GM23338 (cell line): ENCODE data around the gene OOSP3. TPM values are rescaled to one million over a fixed set of nuclear protein-coding genes. Genes with fewer than 3 reads are reported as not detected.

ENCODE experiments used
- ATAC-seq: fragments of 200-7000 bp; cut with Tn5 transposase; 3 replicates; pipeline ENCODE4 v1.9.1; 2020
- DNase-seq: peaks from one replicate; pipeline ENCODE4 v3.0.0-alpha.2; 2015; ENCODE audit warnings: low spot score
- H2AFZ ChIP-seq: fragments of 200-600 bp; sonication (generic); 2 replicates; pipeline ENCODE4 v1.8.0; 2016; ENCODE audit warnings: antibody characterized with exemption, mild to moderate bottlenecking, moderate library complexity
- H3F3A ChIP-seq: fragments of 200-600 bp; sonication (generic); replicated peaks from 2 replicates; pipeline ENCODE4 v1.8.0; 2017; ENCODE audit warnings: antibody characterized with exemption, mixed run types, low read depth
- H3K27ac ChIP-seq: fragments of 200-600 bp; sonication (generic); 2 replicates; pipeline ENCODE4 v1.6.1; 2016; ENCODE audit warnings: low read depth
- H3K27me3 ChIP-seq: fragments of 200-600 bp; sonication (generic); 2 replicates; pipeline ENCODE4 v1.8.0; 2016; ENCODE audit warnings: mild to moderate bottlenecking, mixed run types, moderate library complexity; ENCODE audit not compliant: insufficient read depth
- H3K36me3 ChIP-seq: fragments of 200-600 bp; sonication (generic); 2 replicates; pipeline ENCODE4 v1.8.0; 2016; ENCODE audit warnings: mild to moderate bottlenecking; ENCODE audit not compliant: insufficient read depth
- H3K4me1 ChIP-seq: fragments of 200-600 bp; sonication (generic); 2 replicates; pipeline ENCODE4 v1.8.0; 2016; ENCODE audit warnings: mild to moderate bottlenecking, moderate library complexity; ENCODE audit not compliant: insufficient read depth
- H3K4me2 ChIP-seq: fragments of 200-600 bp; sonication (generic); 2 replicates; pipeline ENCODE4 v1.7.1; 2017; ENCODE audit warnings: mixed run types
- H3K4me3 ChIP-seq: fragments of 200-600 bp; sonication (generic); 2 replicates; pipeline ENCODE4 v1.6.1; 2016; ENCODE audit warnings: mixed run types
- H3K79me2 ChIP-seq: fragments of 200-600 bp; sonication (generic); replicated peaks from 2 replicates; pipeline ENCODE4 v1.8.0; 2017; ENCODE audit warnings: mild to moderate bottlenecking; ENCODE audit not compliant: insufficient read depth
- H3K9me2 ChIP-seq: fragments of 200-600 bp; sonication (generic); 2 replicates; pipeline ENCODE4 v1.8.0; 2017; ENCODE audit not compliant: insufficient read depth
- H4K20me1 ChIP-seq: fragments of 200-600 bp; sonication (generic); replicated peaks from 2 replicates; pipeline ENCODE4 v1.8.0; 2017; ENCODE audit warnings: mild to moderate bottlenecking; ENCODE audit not compliant: insufficient read depth
- H3K27ac Mint-ChIP-seq: 2 replicates; pipeline ENCODE4 v1.8.0; 2020; ENCODE audit warnings: inconsistent platforms, mild to moderate bottlenecking, moderate library complexity, mixed read lengths
- H3K27me3 Mint-ChIP-seq: 3 replicates; pipeline ENCODE4 v1.8.0; 2022; ENCODE audit warnings: low read depth, mild to moderate bottlenecking, moderate library complexity, mixed read lengths, inconsistent platforms; ENCODE audit not compliant: insufficient read depth, poor library complexity
- H3K36me3 Mint-ChIP-seq: 3 replicates; pipeline ENCODE4 v1.8.0; 2021; ENCODE audit warnings: low read depth, mild to moderate bottlenecking, inconsistent platforms, moderate library complexity, mixed read lengths
- H3K4me1 Mint-ChIP-seq: 3 replicates; pipeline ENCODE4 v1.8.0; 2020; ENCODE audit warnings: mild to moderate bottlenecking, inconsistent platforms, mixed read lengths
- H3K4me3 Mint-ChIP-seq: 3 replicates; pipeline ENCODE4 v1.8.0; 2021; ENCODE audit warnings: moderate library complexity, mild to moderate bottlenecking, inconsistent platforms, mixed read lengths
- H3K9me3 Mint-ChIP-seq: 3 replicates; pipeline ENCODE4 v1.8.0; 2020; ENCODE audit warnings: moderate library complexity, mild to moderate bottlenecking, inconsistent platforms, mixed read lengths
- CREB1 ChIP-seq: fragments of 250-450 bp; sonication (Bioruptor Pico); IDR thresholded peaks from 2 replicates; pipeline ENCODE4 v1.5.0; 2020; ENCODE audit warnings: low read depth, mild to moderate bottlenecking, moderate library complexity
- CTCF ChIP-seq, 2 experiments: fragments of 200-600 bp in 1 of 2; sonication (generic) in 1 of 2; conservative IDR thresholded peaks; 2 replicates each; pipeline versions ENCODE4 v1.5.1 to v1.6.1; 2016 to 2017; ENCODE audit warnings: antibody characterized with exemption in 2 of 2, low read depth in 2 of 2, mild to moderate bottlenecking in 2 of 2, moderate library complexity in 1 of 2
- ETS1 ChIP-seq: IDR thresholded peaks from 2 replicates; pipeline ENCODE4 v1.6.1; 2016; ENCODE audit warnings: antibody characterized with exemption
- EZH2 ChIP-seq: fragments of 200-600 bp; sonication (generic); IDR thresholded peaks from one replicate; pipeline ENCODE4 v1.8.0; 2017; ENCODE audit warnings: antibody characterized with exemption, mild to moderate bottlenecking, low read depth; ENCODE audit not compliant: unreplicated experiment
- EZH2phosphoT487 ChIP-seq: fragments of 200-600 bp; sonication (generic); IDR thresholded peaks from one replicate; pipeline ENCODE4 v1.8.1; 2018; ENCODE audit warnings: antibody characterized with exemption; ENCODE audit not compliant: unreplicated experiment
- JUNB ChIP-seq: IDR thresholded peaks from one replicate; pipeline ENCODE4 v1.6.1; 2016; ENCODE audit warnings: antibody characterized with exemption; ENCODE audit not compliant: unreplicated experiment
- NANOG ChIP-seq: IDR thresholded peaks from 2 replicates; pipeline ENCODE4 v1.6.1; 2016; ENCODE audit warnings: antibody characterized with exemption, borderline replicate concordance
- POLR2AphosphoS5 ChIP-seq: IDR thresholded peaks from 2 replicates; pipeline ENCODE4 v1.6.1; 2016; ENCODE audit warnings: antibody characterized with exemption, low read depth
- REST ChIP-seq: IDR thresholded peaks from one replicate; pipeline ENCODE4 v1.6.1; 2018; ENCODE audit warnings: antibody characterized with exemption; ENCODE audit not compliant: unreplicated experiment
- STAT1 ChIP-seq: IDR thresholded peaks from one replicate; pipeline ENCODE4 v1.6.1; 2016; ENCODE audit warnings: antibody characterized with exemption; ENCODE audit not compliant: unreplicated experiment
- ZNF114 ChIP-seq: fragments of 250-450 bp; sonication (Bioruptor Pico); IDR thresholded peaks from 2 replicates; pipeline ENCODE4 v1.5.0; 2020; ENCODE audit warnings: mild to moderate bottlenecking, moderate library complexity
- ZNF331 ChIP-seq: fragments of 250-450 bp; sonication (Bioruptor Pico); IDR thresholded peaks from 2 replicates; pipeline ENCODE4 v1.5.0; 2020; ENCODE audit warnings: low read depth, mild to moderate bottlenecking, moderate library complexity
- ZNF462 ChIP-seq: fragments of 250-450 bp; sonication (Bioruptor Pico); IDR thresholded peaks from 2 replicates; pipeline ENCODE4 v1.5.0; 2020; ENCODE audit warnings: mild to moderate bottlenecking, moderate library complexity
- polyA plus RNA-seq: library from polyadenylated mRNA; unstranded; fragments of >200 nt; fragmentation: Nextera tagmentation; extraction: Ambion mirVana; gene quantifications from 2 replicates; pipeline ENCODE4 v1.2.1, GENCODE V29; 2016
- total RNA-seq: library from RNA; depleted of rRNA; stranded (reverse); fragments of >200 nt; shearing (Covaris generic); gene quantifications from 2 replicates; pipeline ENCODE4 v1.2.3, GENCODE V29; 2014

The OOSP3 gene
- total and polyA plus RNA-seq, 2 experiments from 2014 or later = not detected

- no peak for DNase-seq
- TF ChIP-seq STAT1 (no peak), EZH2phosphoT487 (no peak), REST (no peak), CTCF (conservative IDR thresholded peaks at IDR 0.05; ENCODE audit: low read depth in 2 of 2) (no peak), CREB1 (CRISPR knock-in tag) (no peak), JUNB (no peak), ZNF331 (CRISPR knock-in tag) (no peak), ZNF114 (no peak), ETS1 (no peak), POLR2AphosphoS5 (no peak), EZH2 (no peak), NANOG (no peak), ZNF462 (CRISPR knock-in tag) (no peak)
- no peaks in the 10 kb centered on the region for H3F3A ChIP-seq
- no peaks in the 10 kb centered on the region; the same call in 1 of the 2 replicates for H3K9me2 ChIP-seq
- Mint-ChIP-seq H3K4me3 (no peak overlapping the region), H3K36me3 (no peaks in the 10 kb centered on the region; the same call in 2 of the 3 replicates), H3K27me3 (peaks cover 2% of the 10 kb centered on the region), H3K27ac (no peak overlapping the region), H3K4me1 (peaks cover 7% of the 10 kb centered on the region; the same call in 1 of the 3 replicates), H3K9me3 (no peaks in the 10 kb centered on the region; the same call in 2 of the 3 replicates)
- no peak overlapping the region for H3K4me2 ChIP-seq
- H3K36me3 ChIP-seq = no peaks in the 10 kb centered on the region
- H3K4me1 ChIP-seq = no peaks in the 10 kb centered on the region
- H3K27me3 ChIP-seq = no peaks in the 10 kb centered on the region
- no peak overlapping the region for H3K27ac ChIP-seq
- no peak overlapping the region for H3K4me3 ChIP-seq
- no peaks in the 10 kb centered on the region for H3K79me2 ChIP-seq
- ATAC-seq = no peak
- no peak overlapping the region for H2AFZ ChIP-seq
- no peaks in the 10 kb centered on the region for H4K20me1 ChIP-seq
These were observed 66.1 kb downstream of the OOSP3 start for GRCh38 chr11:59944720-59945119.
